CD4-positive, alpha-beta T cell (primary cell): ENCODE measurements around the gene FARS2. TPM values are rescaled to one million over a fixed set of nuclear protein-coding genes. Genes with fewer than 3 reads are reported as not detected.

ENCODE experiments used
- ATAC-seq: fragments of 200-7000 bp; cut with Tn5 transposase; one replicate; pipeline ENCODE4 v1.10.0; 2022; ENCODE audit warnings: mild to moderate bottlenecking; ENCODE audit not compliant: poor library complexity
- CTCF ChIA-PET: fragments of 350-600 bp; sonication (Branson Sonifier 250); formaldehyde crosslinking; loops from one replicate; lab custom pipeline; 2021; ENCODE audit warnings: antibody characterized with exemption, inconsistent platforms; lab: Charles Lee
- POLR2A ChIA-PET: fragments of 350-600 bp; sonication (Branson Sonifier 250); formaldehyde crosslinking; loops from one replicate; lab custom pipeline; 2021; ENCODE audit warnings: antibody characterized with exemption, inconsistent platforms; lab: Charles Lee
- DNase-seq, 14 experiments: peaks; one replicate each; pipeline ENCODE4 v3.0.0-alpha.2; 2013 to 2020; ENCODE audit warnings: mixed read lengths in 2 of 14
- H3K27ac ChIP-seq, 2 donors: one replicate each; pipeline versions ENCODE4 v1.5.1 to v1.7.0; 2013; ENCODE audit warnings: low read length in 2 of 2, low read depth in 1 of 2, mild to moderate bottlenecking in 1 of 2
- H3K27me3 ChIP-seq, 2 experiments: 1 replicate in 1 of 2; 2 replicates in 1 of 2; pipeline versions ENCODE4 v1.6.1 to v1.7.0; 2013; ENCODE audit warnings: low read length in 2 of 2, control low read depth in 1 of 2, mild to moderate bottlenecking in 1 of 2, moderate library complexity in 1 of 2; ENCODE audit not compliant: insufficient read depth in 2 of 2, control insufficient read depth in 1 of 2
- H3K36me3 ChIP-seq: one replicate; pipeline ENCODE4 v1.6.1; 2013; ENCODE audit warnings: low read length, control low read depth; ENCODE audit not compliant: insufficient read depth
- H3K4me1 ChIP-seq: one replicate; pipeline ENCODE4 v1.6.1; 2013; ENCODE audit warnings: low read length, control low read depth; ENCODE audit not compliant: insufficient read depth
- H3K4me3 ChIP-seq: one replicate; pipeline ENCODE4 v1.5.1; 2013; ENCODE audit warnings: mild to moderate bottlenecking, low read length, moderate library complexity
- H3K9me3 ChIP-seq, 2 experiments: 1 replicate in 1 of 2; 2 replicates in 1 of 2; pipeline versions ENCODE4 v1.6.1 to v1.7.0; 2013; ENCODE audit warnings: low read length in 2 of 2, mild to moderate bottlenecking in 2 of 2, control low read depth in 1 of 2, moderate library complexity in 1 of 2; ENCODE audit not compliant: control insufficient read depth in 1 of 2, insufficient read depth in 1 of 2
- H3K27ac Mint-ChIP-seq: one replicate; pipeline ENCODE4 v1.8.0; 2020; ENCODE audit warnings: mixed read lengths
- H3K27me3 Mint-ChIP-seq: one replicate; pipeline ENCODE4 v1.8.0; 2021; ENCODE audit warnings: mixed read lengths
- H3K36me3 Mint-ChIP-seq: one replicate; pipeline ENCODE4 v1.8.0; 2021; ENCODE audit warnings: low read depth, mixed read lengths
- H3K4me1 Mint-ChIP-seq: one replicate; pipeline ENCODE4 v1.8.0; 2021; ENCODE audit warnings: low read depth, mixed read lengths
- H3K4me3 Mint-ChIP-seq: one replicate; pipeline ENCODE4 v1.8.0; 2020; ENCODE audit warnings: mild to moderate bottlenecking, mixed read lengths
- H3K9me3 Mint-ChIP-seq: one replicate; pipeline ENCODE4 v1.8.0; 2020; ENCODE audit warnings: mixed read lengths
- CTCF ChIP-seq: fragments of 200-600 bp; IDR thresholded peaks from one replicate; pipeline ENCODE4 v1.8.0; 2022; ENCODE audit warnings: antibody characterized with exemption, mild to moderate bottlenecking
- intact Hi-C, 2 experiments: fragments of 100-400 bp; cut with DNase I in 1 of 2; cut with micrococcal nuclease in 1 of 2; formaldehyde crosslinking; loops; one replicate each; pipeline versions ENCODE4 v1.15.1 to v1.9.0; 2023 to 2025; cut with DNase I, micrococcal nuclease
- total RNA-seq, 174 experiments: library from RNA in 2 of 174; stranded (reverse) in 2 of 174; gene quantifications; one replicate each; pipeline ENCODE4 v1.2.3 and lab custom pipeline; 2021 to 2026

The FARS2 gene
- total RNA-seq, 2 experiments from 2014 or later = 12.6 to 12.8 TPM

GRCh38 chr6:5275497-5275896 lies 14.2 kb downstream of the FARS2 start:
- Mint-ChIP-seq H3K4me1 (peaks cover 45% of the 10 kb centered on the region), H3K9me3 (no peaks in the 10 kb centered on the region), H3K27me3 (no peaks in the 10 kb centered on the region), H3K27ac (no peak overlapping the region), H3K36me3 (peaks cover 16% of the 10 kb centered on the region), H3K4me3 (no peak overlapping the region)
- no peak overlapping the region for H3K4me3 ChIP-seq
- CTCF ChIA-PET = no interaction called here
- POLR2A ChIA-PET = no interaction called here
- H3K36me3 ChIP-seq = peaks cover 10% of the 10 kb centered on the region
- peaks cover 16% of the 10 kb centered on the region for H3K4me1 ChIP-seq
- no peaks in the 10 kb centered on the region for H3K27me3 ChIP-seq
- H3K27ac ChIP-seq = no peak overlapping the region
- DNase-seq = no peak
- no peak for ATAC-seq
- H3K9me3 ChIP-seq = no peaks in the 10 kb centered on the region
- intact Hi-C loops = no loop called here
- no peak for TF ChIP-seq CTCF

- H3K9me3 ChIP-seq = no peaks in the 10 kb centered on the region
- H3K4me1 ChIP-seq = peaks cover 16% of the 10 kb centered on the region
- Mint-ChIP-seq H3K27me3 (no peaks in the 10 kb centered on the region), H3K4me3 (no peak overlapping the region), H3K36me3 (peaks cover 16% of the 10 kb centered on the region), H3K27ac (no peak overlapping the region), H3K4me1 (peaks cover 51% of the 10 kb centered on the region), H3K9me3 (no peaks in the 10 kb centered on the region)
- H3K4me3 ChIP-seq = no peak overlapping the region
- ChIA-PET CTCF (interaction anchor here (1.1 kb wide), 1 partner anchor 162 kb away, joined by 3 read pairs; no protein-coding TSS in a partner anchor), POLR2A (no interaction called here)
- H3K27ac ChIP-seq = no peak overlapping the region
- no peak for ATAC-seq
- no peak for TF ChIP-seq CTCF
- intact Hi-C loops = no loop called here
- H3K36me3 ChIP-seq = peaks cover 10% of the 10 kb centered on the region
- H3K27me3 ChIP-seq = no peaks in the 10 kb centered on the region
- DNase-seq = no peak
These were observed 15.3 kb downstream of the FARS2 start for GRCh38 chr6:5276581-5276980.

GRCh38 chr6:5277589-5277988 lies 16.3 kb downstream of the FARS2 start:
- H3K36me3 ChIP-seq = peaks cover 5% of the 10 kb centered on the region
- H3K27me3 ChIP-seq = no peaks in the 10 kb centered on the region
- H3K4me1 ChIP-seq = peaks cover 16% of the 10 kb centered on the region
- no peaks in the 10 kb centered on the region for H3K9me3 Mint-ChIP-seq
- no peak overlapping the region for H3K4me3 Mint-ChIP-seq
- intact Hi-C loops = no loop called here
- ChIA-PET CTCF (interaction anchor here (1.1 kb wide), 1 partner anchor 163 kb away, joined by 3 read pairs; no protein-coding TSS in a partner anchor), POLR2A (no interaction called here)
- H3K27ac Mint-ChIP-seq = no peak overlapping the region
- ATAC-seq = no peak
- TF ChIP-seq CTCF = no peak
- H3K9me3 ChIP-seq = no peaks in the 10 kb centered on the region
- peaks cover 14% of the 10 kb centered on the region for H3K36me3 Mint-ChIP-seq
- no peak overlapping the region for H3K4me3 ChIP-seq
- DNase-seq = no peak
- H3K27me3 Mint-ChIP-seq = no peaks in the 10 kb centered on the region
- no peak overlapping the region for H3K27ac ChIP-seq
- H3K4me1 Mint-ChIP-seq = peaks cover 59% of the 10 kb centered on the region
